Measurements from ENCODE around the gene ESYT2.

DNA sequence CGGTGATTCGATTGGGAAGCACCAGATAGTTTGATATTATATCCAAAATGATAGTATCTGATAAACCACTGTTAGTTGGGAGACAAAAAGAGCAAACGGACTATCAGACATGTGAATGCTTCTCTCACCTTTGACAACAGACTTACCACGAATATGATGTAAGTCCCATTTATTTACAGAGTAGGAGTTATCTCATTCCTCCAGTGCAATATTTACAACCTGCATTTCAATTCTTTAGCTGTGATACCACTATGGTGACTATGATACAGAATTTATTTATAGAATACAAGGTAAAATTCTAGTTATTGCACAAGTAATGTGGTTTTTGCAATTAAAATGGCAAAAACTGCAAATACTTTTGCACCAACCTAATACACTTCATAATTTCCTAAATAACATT, 61.6 kb downstream of the ESYT2 start:
- TF ChIP-seq, protein P1, sequence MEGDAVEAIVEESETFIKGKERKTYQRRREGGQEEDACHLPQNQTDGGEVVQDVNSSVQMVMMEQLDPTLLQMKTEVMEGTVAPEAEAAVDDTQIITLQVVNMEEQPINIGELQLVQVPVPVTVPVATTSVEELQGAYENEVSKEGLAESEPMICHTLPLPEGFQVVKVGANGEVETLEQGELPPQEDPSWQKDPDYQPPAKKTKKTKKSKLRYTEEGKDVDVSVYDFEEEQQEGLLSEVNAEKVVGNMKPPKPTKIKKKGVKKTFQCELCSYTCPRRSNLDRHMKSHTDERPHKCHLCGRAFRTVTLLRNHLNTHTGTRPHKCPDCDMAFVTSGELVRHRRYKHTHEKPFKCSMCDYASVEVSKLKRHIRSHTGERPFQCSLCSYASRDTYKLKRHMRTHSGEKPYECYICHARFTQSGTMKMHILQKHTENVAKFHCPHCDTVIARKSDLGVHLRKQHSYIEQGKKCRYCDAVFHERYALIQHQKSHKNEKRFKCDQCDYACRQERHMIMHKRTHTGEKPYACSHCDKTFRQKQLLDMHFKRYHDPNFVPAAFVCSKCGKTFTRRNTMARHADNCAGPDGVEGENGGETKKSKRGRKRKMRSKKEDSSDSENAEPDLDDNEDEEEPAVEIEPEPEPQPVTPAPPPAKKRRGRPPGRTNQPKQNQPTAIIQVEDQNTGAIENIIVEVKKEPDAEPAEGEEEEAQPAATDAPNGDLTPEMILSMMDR (IDR thresholded peaks at IDR 0.05), result no peak
- no peak for TF ChIP-seq POLR2A (IDR thresholded peaks at IDR 0.05)

All from uterus (tissue), 2 donors.